Non-pigmented ciliary epithelial cell (primary cell): Measurements from ENCODE around the gene LRP1B.

Experiments
- DNase-seq: peaks from one replicate; pipeline ENCODE4 v3.0.0-alpha.2; 2010; ENCODE audit warnings: low read depth

LRP1B gene

DNA sequence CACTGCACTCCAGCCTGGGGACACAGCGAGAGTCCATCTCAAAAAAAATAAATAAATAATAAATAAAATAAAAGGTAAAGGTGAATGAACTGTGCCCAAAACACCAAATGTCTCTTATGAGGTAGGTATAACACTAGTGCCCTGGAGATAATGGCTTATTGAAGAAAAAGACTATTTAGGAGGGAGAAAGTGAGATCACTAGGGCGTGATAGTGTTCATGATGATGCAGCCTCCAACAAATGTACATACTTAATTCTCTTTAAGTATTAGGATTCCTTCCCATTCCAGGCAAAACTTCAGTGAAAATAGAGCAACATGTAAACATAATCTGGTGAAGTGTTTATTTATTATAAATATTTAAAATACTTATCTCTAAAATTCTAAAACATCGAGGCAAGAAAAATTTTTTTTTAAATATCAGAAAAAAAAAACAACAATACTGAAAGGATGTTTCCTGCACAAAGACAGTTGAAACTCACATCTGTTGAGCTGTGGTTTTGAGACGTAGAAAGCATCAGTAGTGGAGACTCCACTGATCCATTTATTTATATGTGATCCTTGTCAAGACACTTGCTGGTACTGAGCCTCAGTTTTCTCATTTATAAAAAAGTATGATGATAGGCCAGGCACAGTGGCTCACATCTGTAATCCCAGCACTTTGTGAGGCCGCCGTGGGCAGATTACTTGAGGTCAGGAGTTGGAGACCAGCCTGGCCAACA lies 183.3 kb downstream of the LRP1B start:
- no peak for DNase-seq

- no peak for DNase-seq
These were observed 184.8 kb downstream of the LRP1B start for GRCh38 chr2:141946016-141946415.

DNA sequence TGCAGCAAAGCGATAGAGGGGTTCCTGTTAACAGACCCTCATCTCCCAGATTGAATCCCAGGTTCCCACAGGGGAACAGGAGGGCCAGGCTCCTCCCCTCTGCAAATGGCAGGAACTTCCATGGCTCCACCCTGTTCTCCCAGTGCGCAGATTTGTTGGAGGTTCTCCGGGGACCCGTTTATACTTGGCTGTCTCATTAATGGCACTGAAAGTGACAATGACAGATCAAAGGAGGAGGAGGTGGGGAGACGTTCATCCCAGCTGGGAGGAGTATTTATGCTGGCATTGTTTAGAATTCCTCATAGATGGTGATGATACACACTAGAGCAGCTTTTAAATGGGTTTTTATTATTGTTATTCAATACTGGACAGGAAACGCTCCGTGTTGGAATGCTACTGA lies 186.9 kb downstream of the LRP1B start:
- DNase-seq: no peak

DNA sequence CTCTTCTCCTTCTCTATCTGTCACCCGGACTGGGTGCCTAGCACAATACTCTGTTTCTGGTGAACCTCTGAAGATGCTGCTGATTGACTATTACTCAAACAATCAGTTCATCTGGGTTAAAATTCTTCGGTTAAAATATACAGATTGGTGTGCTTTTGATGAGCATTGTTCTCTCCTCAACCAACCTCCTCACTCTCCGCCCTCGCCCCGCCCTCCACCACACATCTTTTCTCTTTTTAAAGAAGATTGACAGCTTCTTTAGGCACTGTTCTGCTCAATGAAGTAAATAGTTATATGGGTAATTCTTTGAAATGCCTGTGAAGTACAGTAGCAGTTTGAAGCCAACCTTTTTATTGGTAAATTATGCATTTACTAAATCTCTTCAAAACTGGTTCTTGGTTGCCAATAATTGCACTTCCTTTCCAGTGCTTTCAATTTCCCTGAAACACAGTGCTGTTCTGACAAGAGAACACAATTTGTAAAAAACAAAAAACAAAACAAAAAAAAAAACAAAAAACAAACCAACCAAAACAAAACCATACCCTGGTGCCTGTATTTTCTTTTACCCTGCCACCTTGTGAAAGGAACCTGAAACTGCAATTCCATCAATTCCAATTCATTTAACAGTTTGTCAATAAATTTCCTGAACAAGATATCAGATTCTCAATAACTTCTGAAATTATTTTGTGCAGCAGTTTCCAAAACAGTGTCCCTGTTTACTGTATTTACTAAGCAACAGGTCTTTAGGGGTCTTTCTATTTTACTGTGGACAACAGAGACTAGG lies 188.6 kb downstream of the LRP1B start:
- no peak for DNase-seq

- no peak for DNase-seq
These were observed 189.6 kb downstream of the LRP1B start for GRCh38 chr2:141941210-141941714.

DNA sequence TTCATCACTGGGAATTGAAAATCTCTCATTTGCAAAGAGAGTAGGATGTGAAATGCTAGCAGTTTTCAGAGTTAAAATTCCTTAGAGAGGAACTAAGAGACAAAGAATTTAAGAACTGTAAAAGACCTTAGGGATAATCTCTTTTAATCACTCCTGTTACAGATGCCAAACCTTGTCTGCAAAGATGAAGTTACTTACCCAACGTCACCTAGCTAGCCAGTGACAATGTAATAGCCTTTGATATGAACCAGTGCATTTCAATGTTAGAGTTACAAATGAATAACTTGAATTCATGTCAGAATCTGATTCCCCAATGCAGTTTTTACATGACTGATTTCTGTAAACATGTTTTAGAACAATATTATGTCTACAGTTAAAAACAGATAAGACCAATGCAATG lies 190.1 kb downstream of the LRP1B start:
- no peak for DNase-seq

DNA sequence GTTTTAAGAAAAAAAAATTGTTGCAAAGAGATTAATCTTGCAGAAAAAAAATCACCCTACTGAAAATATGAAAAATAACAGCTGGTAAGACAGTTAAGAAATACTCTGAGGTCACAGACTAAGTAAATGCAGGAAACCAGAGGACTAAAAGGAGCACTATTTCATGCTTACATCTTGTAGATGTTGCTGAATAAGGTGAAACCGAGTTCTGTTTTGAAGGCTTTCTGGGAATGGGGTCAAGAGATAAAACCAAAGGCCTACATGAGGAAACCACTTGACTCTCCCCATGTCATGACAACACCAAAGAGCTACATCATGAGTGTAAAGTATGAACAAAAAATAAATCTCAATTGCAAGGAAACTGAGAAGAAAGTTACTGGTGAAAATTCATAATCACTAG lies 197.6 kb downstream of the LRP1B start:
- no peak for DNase-seq

GRCh38 chr2:141932261-141932660 lies 198.6 kb downstream of the LRP1B start:
- DNase-seq: no peak

GRCh38 chr2:141931797-141932196 lies 199.0 kb downstream of the LRP1B start:
- no peak for DNase-seq

DNA sequence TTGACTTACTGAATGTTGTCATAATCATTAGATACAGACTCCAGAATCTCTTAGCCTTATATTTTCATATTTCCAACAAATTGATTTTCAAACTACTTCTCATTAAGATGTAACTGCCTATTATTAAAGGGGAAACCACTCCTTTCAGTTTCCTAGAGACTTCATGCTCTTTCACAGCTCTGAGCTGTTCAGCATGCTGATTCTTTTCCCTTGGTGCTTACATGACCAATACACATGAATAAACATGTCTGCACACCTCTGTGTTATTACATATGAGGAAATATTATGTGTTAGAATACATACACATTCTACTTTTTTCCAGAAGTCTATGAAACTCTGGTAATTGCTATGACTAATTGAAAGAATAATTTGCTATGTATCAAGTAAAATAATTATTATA lies 200.0 kb downstream of the LRP1B start:
- no peak for DNase-seq

- no peak for DNase-seq
These were observed 201.2 kb downstream of the LRP1B start for GRCh38 chr2:141929331-141930252.

- no peak for DNase-seq
These were observed 202.3 kb downstream of the LRP1B start for GRCh38 chr2:141928476-141928875.

DNA sequence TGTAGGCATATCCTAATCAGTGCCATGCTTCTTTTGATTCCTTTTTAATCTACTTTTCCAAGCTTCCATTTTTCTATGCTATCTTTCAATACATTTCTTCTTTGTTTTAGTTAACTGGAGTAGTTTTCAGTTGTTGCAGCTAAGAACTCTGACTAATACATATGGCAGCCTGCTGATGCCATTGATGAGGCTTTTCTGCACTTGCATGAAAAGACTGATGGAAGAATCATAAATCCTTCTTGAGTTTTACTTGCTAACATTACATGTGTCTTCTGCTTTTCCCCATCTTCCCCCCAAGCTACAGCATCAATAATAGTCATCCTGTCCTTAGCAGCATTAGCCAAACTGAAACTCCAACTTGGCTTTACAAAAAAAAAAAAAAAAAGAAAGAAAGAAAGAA lies 203.3 kb downstream of the LRP1B start:
- no peak for DNase-seq

GRCh38 chr2:141925511-141925910 lies 205.3 kb downstream of the LRP1B start:
- DNase-seq: no peak

DNA sequence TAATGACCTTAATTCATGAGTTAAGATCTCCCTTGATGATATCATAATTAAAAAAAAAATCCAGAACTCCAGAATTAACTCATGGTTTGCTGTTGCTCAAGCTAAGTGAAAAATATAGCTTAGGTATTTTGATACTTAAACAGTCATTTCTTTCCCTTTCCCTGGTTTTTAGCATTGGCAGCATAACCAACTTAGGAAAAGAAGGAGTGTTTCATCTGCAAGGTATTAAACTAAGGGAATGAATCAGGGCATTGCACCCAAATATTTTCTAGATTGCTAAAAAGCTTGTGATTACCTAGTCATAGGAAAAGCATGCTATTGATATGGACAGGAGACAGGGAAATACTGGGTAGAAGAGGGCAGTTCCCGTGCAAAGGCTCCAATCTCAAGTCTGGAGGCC lies 207.2 kb downstream of the LRP1B start:
- no peak for DNase-seq

- DNase-seq: no peak
These were observed 219.2 kb downstream of the LRP1B start for GRCh38 chr2:141911485-141912066.

DNA sequence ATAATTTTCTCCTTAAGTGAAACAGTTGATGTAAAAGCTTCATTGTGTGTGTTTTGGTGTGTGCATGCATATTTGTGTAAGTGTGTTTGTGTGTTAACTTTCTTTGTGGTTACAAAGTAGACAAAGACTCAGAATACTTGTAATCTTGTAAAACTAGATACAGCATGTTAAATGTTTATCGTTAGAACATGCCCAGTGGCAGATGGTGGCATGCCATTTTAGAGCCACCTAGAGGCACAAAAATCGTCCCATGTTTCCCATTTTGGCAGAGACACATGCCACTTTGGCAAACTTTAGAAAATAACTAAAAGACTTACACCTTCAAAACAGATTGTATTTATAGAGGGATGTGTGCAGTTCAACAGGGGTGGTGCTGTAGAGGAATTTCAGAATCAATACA lies 224.1 kb downstream of the LRP1B start:
- DNase-seq: no peak

GRCh38 chr2:141900826-141901225 lies 230.0 kb downstream of the LRP1B start:
- no peak for DNase-seq

- no peak for DNase-seq
These were observed 231.1 kb downstream of the LRP1B start for GRCh38 chr2:141899740-141900139.

GRCh38 chr2:141889788-141890187 lies 241.0 kb downstream of the LRP1B start:
- DNase-seq: no peak

DNA sequence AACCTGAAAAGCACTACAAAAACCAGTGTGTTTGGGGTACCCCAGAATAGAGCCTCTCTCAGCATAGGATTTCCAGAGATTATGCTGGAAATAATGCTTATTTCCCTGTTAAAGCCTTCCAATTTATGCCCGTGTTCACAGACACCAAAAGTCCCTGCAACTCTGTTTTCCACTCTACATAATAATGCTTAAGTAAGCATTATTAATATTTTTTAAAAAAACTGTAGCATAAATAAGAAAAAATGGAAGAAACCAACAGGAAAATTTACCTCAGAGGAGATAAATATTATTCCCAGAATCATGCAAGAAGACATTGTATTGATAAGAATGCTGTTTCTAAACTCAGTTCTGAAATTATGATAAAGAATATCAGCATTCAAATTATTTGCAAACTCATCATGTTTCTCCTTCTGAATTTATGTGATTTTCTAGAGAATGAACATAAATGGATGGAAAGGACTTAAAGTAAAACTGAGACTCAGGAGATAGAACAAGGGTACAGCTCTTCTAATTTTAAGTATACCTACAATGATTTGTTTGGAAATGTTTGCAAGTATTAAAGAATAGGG lies 241.7 kb downstream of the LRP1B start:
- DNase-seq: no peak

DNA sequence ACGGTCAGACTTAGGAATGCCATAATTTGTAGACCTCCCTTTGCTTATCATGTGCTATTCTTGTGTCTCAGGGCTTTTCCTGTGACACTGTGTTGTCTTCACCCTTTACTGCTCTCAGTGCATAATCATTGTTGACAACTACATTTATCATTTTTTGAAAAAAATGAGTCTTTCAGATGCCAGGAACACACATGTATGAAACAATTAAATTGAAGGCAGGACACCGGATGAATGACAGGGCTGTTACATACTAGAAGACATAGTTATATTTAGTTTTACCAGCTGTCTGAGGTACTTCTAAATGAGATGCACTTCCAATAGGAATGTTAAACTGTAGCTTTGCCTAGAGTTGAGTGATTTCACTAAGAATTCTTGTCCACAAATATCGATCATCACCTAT lies 243.5 kb downstream of the LRP1B start:
- DNase-seq: no peak
